ENCODE data around the gene BCAR3.

BCAR3 gene

GRCh38 chr1:93596329-93597089, 85.1 kb downstream of the BCAR3 start:
- no peak for DNase-seq (ENCODE audit: low spot score)

GRCh38 chr1:93595743-93596142, 85.9 kb downstream of the BCAR3 start:
- DNase-seq (ENCODE audit: low spot score): no peak

DNA sequence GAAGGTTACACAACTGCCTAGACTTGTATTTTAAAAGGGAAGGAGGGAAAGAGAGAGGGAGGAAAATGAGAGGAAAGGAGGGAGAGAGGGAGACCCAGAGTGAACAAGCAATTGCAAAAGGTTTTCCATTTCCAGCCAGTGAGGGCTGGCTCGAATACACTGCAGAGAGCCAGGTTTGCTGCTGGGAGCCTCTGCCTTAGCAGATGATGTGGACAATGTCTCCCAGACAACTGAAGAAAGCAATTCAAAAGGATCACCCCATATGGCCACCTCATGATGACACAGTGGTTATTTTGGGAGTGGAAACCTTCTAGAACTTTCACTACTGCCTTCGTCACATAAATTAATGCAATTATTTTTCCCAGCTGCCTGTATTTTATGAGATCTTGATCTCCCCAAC, 86.4 kb downstream of the BCAR3 start:
- DNase-seq (ENCODE audit: low spot score): no peak

GRCh38 chr1:93594603-93594880, 87.1 kb downstream of the BCAR3 start:
- no peak for DNase-seq (ENCODE audit: low spot score)

GRCh38 chr1:93593854-93594602, 87.6 kb downstream of the BCAR3 start:
- no peak for DNase-seq (ENCODE audit: low spot score)

DNA sequence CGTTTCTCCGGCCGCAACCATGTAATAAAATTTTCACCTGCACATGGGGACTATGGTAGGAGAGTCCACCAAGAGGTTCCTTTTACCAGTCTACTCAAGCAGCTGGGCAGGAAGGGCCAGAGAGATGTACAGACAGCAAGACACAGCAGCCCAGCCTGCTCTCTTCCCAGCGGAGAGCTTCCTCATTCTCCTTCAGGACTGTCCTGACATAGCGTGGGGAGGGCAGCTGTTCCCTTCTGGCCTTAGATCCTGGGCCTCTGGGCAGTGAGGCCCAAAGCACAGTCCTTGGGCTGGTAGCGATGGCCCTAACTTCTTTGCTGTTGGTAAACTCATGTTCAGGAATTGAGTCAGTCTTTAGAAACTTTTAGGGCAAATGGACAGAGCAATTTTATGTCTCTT, 89.1 kb downstream of the BCAR3 start:
- DNase-seq (ENCODE audit: low spot score): peak; percentile 54

DNA sequence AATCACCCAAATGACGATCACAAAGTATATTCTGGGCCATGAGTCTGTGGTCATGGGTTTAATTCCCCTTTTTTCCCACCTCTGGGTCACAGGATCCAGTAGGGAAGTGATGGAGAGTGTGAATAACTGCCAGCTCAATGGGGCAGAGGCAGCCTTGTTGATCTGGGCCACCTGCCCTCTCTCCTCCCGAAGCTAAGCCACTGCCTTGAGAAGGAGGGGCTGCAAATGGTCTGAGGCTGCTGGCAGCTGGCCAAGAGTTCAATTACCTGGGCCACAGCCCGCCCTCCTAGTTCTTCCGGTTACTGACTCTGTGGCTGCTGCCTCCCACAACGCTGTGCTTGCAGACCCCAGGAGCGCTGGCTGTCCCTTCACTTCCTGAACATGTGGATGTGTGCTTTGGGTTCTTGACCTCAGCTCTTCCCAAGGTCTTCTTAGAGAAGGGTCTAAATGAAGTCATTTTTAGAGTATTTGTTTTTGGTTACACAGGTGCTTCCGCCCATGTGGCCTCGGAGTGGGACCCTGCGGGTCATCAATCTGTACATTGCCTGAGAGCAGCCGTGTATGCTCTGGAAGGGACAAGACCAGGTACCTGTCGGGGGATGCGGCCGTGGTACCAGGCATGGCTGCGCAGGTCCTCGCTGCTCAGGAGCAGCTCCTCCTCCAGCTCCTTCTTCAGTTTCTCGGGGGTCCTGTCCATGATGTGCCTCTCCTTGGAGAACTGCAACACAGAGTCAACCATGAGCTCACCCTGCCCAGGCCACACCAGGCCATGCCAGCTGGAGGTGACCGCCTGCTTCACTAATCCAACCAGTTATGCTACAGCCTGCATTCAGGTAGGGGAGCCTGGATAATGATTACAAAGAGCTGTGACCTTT, 89.7 kb downstream of the BCAR3 start:
- peak; percentile 95 for DNase-seq (ENCODE audit: low spot score)

DNA sequence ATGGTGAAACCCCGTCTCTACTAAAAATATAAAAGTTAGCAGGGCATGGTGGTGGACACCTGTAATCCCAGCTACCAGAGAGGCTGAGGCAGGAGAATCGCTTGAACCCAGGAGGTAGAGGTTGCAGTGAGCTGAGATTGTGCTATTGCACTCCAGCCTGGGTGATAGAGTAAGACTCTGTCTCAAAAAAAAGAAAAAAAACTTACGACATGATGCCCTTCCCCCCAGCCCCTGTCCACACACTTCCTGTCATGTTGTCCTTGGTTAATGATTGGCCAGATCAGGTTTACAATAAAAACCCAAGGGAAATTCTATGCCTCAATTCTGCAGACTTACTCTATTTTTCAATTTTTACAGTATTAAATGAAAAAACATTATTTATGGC, 90.4 kb downstream of the BCAR3 start:
- peak; percentile 69 for DNase-seq (ENCODE audit: low spot score)

DNA sequence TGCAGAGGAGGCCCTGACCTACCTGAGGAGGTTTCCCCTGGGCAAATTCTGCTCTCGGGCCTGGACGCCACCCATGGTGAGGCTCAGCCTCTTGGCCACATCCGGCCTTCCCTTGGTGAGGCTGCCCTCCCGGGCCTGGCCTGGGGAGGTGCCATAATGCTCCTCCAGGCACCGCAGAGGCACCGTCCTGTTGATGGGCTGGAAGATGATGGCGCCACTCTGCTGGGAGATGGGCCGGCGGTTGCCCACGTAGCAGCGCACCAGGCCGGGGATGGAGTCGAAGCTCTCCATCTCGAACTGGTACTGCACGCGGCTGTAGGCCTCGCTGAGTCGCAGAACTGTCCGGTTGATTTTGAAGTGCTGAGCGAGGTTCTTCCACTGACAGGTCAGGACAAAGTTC, 92.7 kb downstream of the BCAR3 start:
- DNase-seq (ENCODE audit: low spot score): no peak

- no peak for DNase-seq (ENCODE audit: low spot score)
Observed at GRCh38 chr1:93588206-93588605, 93.4 kb downstream of the BCAR3 start.

DNA sequence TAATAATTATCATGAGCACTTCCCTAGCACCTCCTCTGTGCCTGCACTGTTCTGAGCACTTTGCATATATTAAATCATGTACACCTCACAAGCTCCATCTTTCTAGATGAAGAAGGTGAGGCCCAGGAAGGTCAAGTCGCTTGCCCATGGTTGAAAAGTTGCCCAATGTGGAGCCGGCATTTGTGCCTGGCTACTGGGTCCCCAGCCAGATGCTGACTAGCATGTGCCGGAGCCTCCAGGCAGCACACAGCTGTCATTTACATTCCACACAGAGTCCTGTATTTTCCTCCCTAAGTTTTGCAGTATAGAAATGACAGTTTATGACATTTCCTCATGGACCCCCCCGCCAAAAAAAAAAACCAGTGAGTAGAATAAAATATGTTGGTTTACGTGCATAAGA, 94.3 kb downstream of the BCAR3 start:
- no peak for DNase-seq (ENCODE audit: low spot score)

- peak; percentile 55 for DNase-seq (ENCODE audit: low spot score)
Observed at GRCh38 chr1:93585059-93585966, 96.3 kb downstream of the BCAR3 start.

GRCh38 chr1:93584261-93585003, 97.2 kb downstream of the BCAR3 start:
- no peak for DNase-seq (ENCODE audit: low spot score)

DNA sequence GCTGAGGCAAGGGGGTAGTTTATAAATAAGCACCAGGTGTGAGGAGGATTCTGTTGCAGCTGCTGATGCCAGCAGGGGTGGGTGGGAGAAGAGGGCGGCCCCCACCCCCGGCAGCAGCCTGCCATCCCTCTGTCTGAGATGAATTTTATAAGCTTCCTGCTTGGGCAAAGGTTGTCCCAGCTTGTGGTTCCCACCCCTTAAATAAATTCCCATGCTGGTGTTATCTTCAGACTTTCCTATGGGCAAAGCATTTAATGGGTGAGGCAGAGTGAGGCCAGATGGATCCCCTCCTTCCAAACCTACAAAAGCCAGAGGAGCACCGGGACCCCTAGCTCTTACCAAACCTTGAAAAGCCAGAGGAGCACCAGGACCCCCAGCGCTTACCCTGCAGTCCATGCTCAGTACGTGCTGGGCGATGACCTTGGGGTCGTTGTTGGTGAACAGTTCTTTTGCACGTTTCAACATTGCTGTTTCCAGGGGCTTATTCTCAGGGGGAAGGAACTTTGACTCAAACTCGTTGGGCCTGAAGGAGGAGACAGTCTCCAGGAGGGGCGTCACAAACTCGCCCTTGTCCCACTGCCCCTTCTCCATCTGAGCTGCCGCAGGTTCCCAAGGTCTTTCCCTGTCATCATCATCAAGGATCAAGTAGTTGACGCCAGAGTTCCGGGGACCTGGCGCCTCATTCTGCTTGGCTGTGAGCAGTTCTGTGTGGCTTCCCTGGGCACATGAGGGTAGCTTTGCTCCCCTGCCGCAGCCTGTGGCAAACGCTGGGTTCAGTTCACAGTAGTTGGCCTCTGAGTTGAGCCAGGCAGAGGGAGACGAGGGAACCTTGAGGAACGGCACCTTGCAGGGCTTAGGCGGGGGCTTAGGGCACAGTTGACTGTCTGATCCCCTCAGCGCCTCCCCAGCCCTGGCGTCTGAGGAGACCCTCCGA, 99.5 kb downstream of the BCAR3 start:
- DNase-seq (ENCODE audit: low spot score): no peak

DNA sequence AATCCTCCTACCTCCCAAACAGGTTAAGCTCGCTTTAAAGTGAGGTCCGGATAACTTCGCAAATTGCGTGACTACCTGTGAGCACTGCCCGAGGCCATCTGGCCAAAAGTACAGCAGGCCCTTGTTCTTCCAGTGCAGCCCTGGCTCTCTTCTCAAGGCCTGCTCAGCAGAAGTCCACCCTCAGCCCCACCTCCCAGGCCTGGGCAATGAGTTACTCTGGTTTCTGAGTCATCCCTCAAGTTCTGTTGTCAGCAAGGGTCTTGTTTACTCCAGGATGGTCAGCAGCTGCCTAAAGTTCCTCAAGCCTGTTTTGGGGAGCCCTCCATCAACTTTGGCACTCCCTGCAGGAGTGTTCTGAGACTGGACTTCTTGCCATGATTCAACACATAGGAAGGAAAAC, 101.7 kb downstream of the BCAR3 start:
- no peak for DNase-seq (ENCODE audit: low spot score)

GRCh38 chr1:93578911-93579825, 102.5 kb downstream of the BCAR3 start:
- DNase-seq (ENCODE audit: low spot score): no peak

- DNase-seq (ENCODE audit: low spot score): no peak
Observed at GRCh38 chr1:93578433-93578830, 103.2 kb downstream of the BCAR3 start.

DNA sequence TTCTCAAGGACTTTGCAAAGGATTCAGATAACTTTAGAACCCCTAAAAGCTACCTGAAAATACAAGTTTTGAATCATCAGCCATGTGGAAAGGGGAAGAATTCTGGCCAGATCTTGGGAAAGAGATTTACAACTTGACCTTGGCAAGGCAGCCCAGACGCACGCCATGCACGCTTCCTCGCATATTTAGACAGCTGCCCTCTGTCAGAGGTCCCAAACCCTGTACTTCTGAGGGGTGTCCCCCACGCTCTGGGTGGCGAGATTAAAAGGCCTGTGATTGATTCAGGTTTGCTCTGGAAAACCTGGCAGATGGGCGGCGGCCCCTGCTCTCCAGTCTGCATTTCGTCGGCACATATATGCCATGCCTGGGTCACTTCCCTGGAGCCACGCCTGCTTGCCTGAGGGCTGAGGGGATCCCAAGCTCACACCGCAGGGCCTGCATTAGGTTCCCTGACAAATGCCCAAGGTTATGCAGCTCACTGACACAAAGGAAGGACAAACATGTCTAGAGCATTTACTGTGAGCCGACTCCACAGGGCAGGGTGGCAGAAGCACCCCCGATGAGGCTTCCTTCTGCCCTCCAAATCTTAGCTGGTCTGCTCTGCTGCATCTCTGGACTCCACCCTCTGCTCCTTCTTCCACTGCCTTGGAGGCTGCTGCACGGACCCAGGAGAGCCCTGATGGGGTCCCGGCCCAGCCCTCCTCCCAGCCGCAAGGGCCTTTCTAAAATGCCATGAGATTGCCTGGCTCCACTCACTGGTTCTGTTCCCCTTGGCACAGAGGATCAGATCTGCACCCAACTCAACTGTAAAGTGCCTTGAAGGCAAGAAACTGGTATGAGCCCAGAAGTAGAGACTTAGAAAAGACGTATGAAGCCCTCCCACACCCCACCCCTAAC, 103.9 kb downstream of the BCAR3 start:
- no peak for DNase-seq (ENCODE audit: low spot score)

Measured in SW480 (cell line).